HEK293 (cell line): Measurements from ENCODE around the gene SPINK13.

Source experiments
- CTCF ChIA-PET: fragments of 350-600 bp; formaldehyde crosslinking; extraction: SDS; loops from one replicate; lab custom pipeline; 2021; ENCODE audit warnings: antibody characterized with exemption; lab: Yijun Ruan, JAX
- POLR2A ChIA-PET: fragments of 300-600 bp; formaldehyde crosslinking; extraction: SDS; loops from one replicate; lab custom pipeline; 2020; ENCODE audit warnings: antibody characterized with exemption, inconsistent platforms; lab: Yijun Ruan, JAX
- H3K27ac ChIP-seq: fragments of 200-500 bp; sonication (Bioruptor generic); 2 replicates; pipeline ENCODE4 v1.5.1; 2014; ENCODE audit warnings: low read depth, low read length, control low read depth, inconsistent platforms; ENCODE audit errors: extremely low read depth
- H3K36me3 ChIP-seq, 2 experiments: fragments of 200-500 bp in 1 of 2; sonication (Bioruptor generic) in 1 of 2; 1 replicate in 1 of 2; 2 replicates in 1 of 2; pipeline ENCODE4 v1.5.1; 2014 to 2017; ENCODE audit warnings: inconsistent platforms in 2 of 2, low read length in 2 of 2; ENCODE audit not compliant: control insufficient read depth in 2 of 2, insufficient read depth in 1 of 2
- H3K4me1 ChIP-seq: fragments of 200-500 bp; sonication (Bioruptor generic); 2 replicates; pipeline ENCODE4 v1.5.1; 2014; ENCODE audit warnings: mild to moderate bottlenecking, low read length, inconsistent platforms; ENCODE audit not compliant: control insufficient read depth, insufficient read depth
- H3K4me3 ChIP-seq: 2 replicates; pipeline ENCODE4 v1.5.1; 2011; ENCODE audit warnings: low read depth, mild to moderate bottlenecking, control low read depth, low read length, moderate library complexity
- H3K9me3 ChIP-seq: fragments of 200-500 bp; sonication (Bioruptor generic); 2 replicates; pipeline ENCODE4 v1.5.1; 2014; ENCODE audit warnings: low read depth, low read length, inconsistent platforms; ENCODE audit not compliant: control insufficient read depth, insufficient read depth
- GFI1B ChIP-seq: fragments of 450-650 bp; formaldehyde crosslinking; IDR thresholded peaks from 2 replicates; pipeline ENCODE4 v1.5.1; 2016; ENCODE audit warnings: missing biosample characterization, missing genetic modification characterization
- HOXC10 ChIP-seq: sonication (generic); formaldehyde crosslinking; IDR thresholded peaks from 2 replicates; pipeline ENCODE4 v1.8.1; 2023; ENCODE audit warnings: mild to moderate bottlenecking, missing genetic modification reagents
- MZF1 ChIP-seq: fragments of 450-650 bp; formaldehyde crosslinking; IDR thresholded peaks from 2 replicates; pipeline ENCODE4 v1.5.1; 2017; ENCODE audit warnings: missing biosample characterization, missing genetic modification characterization, borderline replicate concordance
- SETDB1 ChIP-seq: IDR thresholded peaks from one replicate; pipeline ENCODE4 v1.6.1; 2017; ENCODE audit warnings: mild to moderate bottlenecking, low read length, moderate library complexity, mixed read lengths; ENCODE audit not compliant: insufficient read length
- TCF7L2 ChIP-seq: IDR thresholded peaks from 2 replicates; pipeline ENCODE4 v1.6.1; 2011; ENCODE audit warnings: low read depth, mild to moderate bottlenecking, inconsistent platforms, low read length, moderate library complexity, borderline replicate concordance
- TRIM28 ChIP-seq: IDR thresholded peaks from 2 replicates; pipeline ENCODE4 v1.6.1; 2011; ENCODE audit warnings: low read length, control low read depth, borderline replicate concordance
- WT1 ChIP-seq: fragments of 450-650 bp; formaldehyde crosslinking; IDR thresholded peaks from 2 replicates; pipeline ENCODE4 v1.5.1; 2016; ENCODE audit warnings: missing biosample characterization, missing genetic modification characterization
- YY1 ChIP-seq: fragments of 450-650 bp; formaldehyde crosslinking; IDR thresholded peaks from 2 replicates; pipeline ENCODE4 v1.5.1; 2018; ENCODE audit warnings: missing biosample characterization, missing genetic modification characterization
- ZBTB20 ChIP-seq: fragments of 450-650 bp; formaldehyde crosslinking; IDR thresholded peaks from 2 replicates; pipeline ENCODE4 v1.5.1; 2016; ENCODE audit warnings: missing biosample characterization, missing genetic modification characterization
- ZBTB48 ChIP-seq: fragments of 450-650 bp; formaldehyde crosslinking; IDR thresholded peaks from 2 replicates; pipeline ENCODE4 v1.5.1; 2016; ENCODE audit warnings: missing biosample characterization, missing genetic modification characterization
- ZFP41 ChIP-seq: fragments of 450-650 bp; formaldehyde crosslinking; IDR thresholded peaks from 2 replicates; pipeline ENCODE4 v1.5.1; 2016; ENCODE audit warnings: missing biosample characterization, missing genetic modification characterization, borderline replicate concordance
- ZNF184 ChIP-seq: fragments of 450-650 bp; IDR thresholded peaks from 2 replicates; pipeline ENCODE4 v1.5.1; 2018; ENCODE audit warnings: missing biosample characterization, mild to moderate bottlenecking, missing genetic modification characterization
- ZNF221 ChIP-seq: fragments of 450-650 bp; formaldehyde crosslinking; IDR thresholded peaks from 2 replicates; pipeline ENCODE4 v1.5.1; 2017; ENCODE audit warnings: missing biosample characterization, missing genetic modification characterization, borderline replicate concordance
- ZNF223 ChIP-seq: fragments of 450-650 bp; formaldehyde crosslinking; IDR thresholded peaks from 2 replicates; pipeline ENCODE4 v1.5.1; 2016; ENCODE audit warnings: missing biosample characterization, missing genetic modification characterization
- ZNF341 ChIP-seq: fragments of 450-650 bp; formaldehyde crosslinking; IDR thresholded peaks from 2 replicates; pipeline ENCODE4; 2016; ENCODE audit warnings: low read depth, missing biosample characterization, missing genetic modification characterization
- ZNF37A ChIP-seq: fragments of 450-650 bp; IDR thresholded peaks from 2 replicates; pipeline ENCODE4 v1.5.1; 2018; ENCODE audit warnings: missing biosample characterization, missing genetic modification characterization
- ZNF423 ChIP-seq: fragments of 450-650 bp; formaldehyde crosslinking; IDR thresholded peaks from 2 replicates; pipeline ENCODE4 v1.5.1; 2016; ENCODE audit warnings: missing biosample characterization, missing genetic modification characterization
- ZNF658 ChIP-seq: fragments of 450-650 bp; formaldehyde crosslinking; IDR thresholded peaks from 2 replicates; pipeline ENCODE4; 2016; ENCODE audit warnings: missing biosample characterization, missing genetic modification characterization
- ZNF843 ChIP-seq: fragments of 450-650 bp; formaldehyde crosslinking; IDR thresholded peaks from 2 replicates; pipeline ENCODE4 v1.5.1; 2016; ENCODE audit warnings: missing biosample characterization, missing genetic modification characterization
- TF ChIP-seq, protein P1 (sequence below): fragments of 450-650 bp; formaldehyde crosslinking; IDR thresholded peaks from 2 replicates; pipeline ENCODE4; 2016; ENCODE audit warnings: missing biosample characterization, missing genetic modification characterization
- TF ChIP-seq, protein P2 (sequence below): fragments of 450-650 bp; formaldehyde crosslinking; IDR thresholded peaks from 2 replicates; pipeline ENCODE4 v1.5.1; 2016; ENCODE audit warnings: missing biosample characterization, missing genetic modification characterization
- TF ChIP-seq, protein P3 (sequence below): fragments of 450-650 bp; formaldehyde crosslinking; IDR thresholded peaks from 2 replicates; pipeline ENCODE4 v1.5.1; 2016; ENCODE audit warnings: missing biosample characterization, missing genetic modification characterization
- TF ChIP-seq, protein P4 (sequence below): fragments of 450-650 bp; formaldehyde crosslinking; conservative IDR thresholded peaks from 2 replicates; pipeline ENCODE4 v1.5.1; 2016; ENCODE audit warnings: low read depth, missing biosample characterization, missing genetic modification characterization

SPINK13 gene

DNA sequence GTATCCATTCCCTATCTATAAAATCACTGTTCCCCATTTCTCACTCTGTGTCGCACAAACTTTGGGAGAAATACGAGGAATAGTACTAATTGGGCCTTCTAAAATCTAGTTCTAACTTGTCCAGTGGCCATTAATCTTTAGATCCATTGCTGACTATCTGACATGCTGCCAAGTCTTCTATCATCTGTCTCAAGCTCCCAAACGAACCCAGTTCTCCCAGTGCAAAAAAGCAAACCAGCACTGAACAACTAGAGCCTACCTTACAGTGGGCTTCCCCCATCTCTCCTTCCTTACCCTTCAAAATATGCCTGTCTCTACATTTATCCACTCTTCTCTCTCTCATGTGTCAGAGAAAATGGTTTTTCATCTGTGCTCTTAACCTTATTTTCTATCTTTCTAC, 40.4 kb downstream of the SPINK13 start:
- H3K4me1 ChIP-seq: no peaks in the 10 kb centered on the region
- H3K36me3 ChIP-seq: no peaks in the 10 kb centered on the region
- no peak overlapping the region for H3K4me3 ChIP-seq
- POLR2A ChIA-PET: no interaction called here
- TF ChIP-seq ZBTB48 (no peak), MZF1 (no peak), SETDB1 (peak; percentile 16), GFI1B (tag by site-specific recombination) (no peak)
- CTCF ChIA-PET: no interaction called here
- no peak overlapping the region for H3K27ac ChIP-seq
- no peaks in the 10 kb centered on the region for H3K9me3 ChIP-seq

DNA sequence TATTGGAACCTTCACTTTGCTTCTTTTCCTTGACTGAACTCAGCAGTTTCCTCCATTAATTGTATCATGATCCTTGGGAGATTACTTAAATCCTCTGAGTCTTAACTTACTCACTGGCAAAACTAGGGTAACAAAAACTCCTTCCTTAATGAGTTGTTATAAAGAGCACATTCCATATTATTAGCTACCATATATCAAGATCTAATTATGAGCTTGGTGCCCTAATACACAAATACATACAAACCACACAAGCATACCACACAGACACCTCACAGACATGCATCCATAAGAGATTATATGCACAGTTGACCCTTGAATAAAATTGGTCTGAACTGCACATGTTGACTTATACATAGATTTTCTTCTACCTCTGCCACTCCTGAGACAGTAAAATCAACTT, 41.2 kb downstream of the SPINK13 start:
- no peaks in the 10 kb centered on the region for H3K9me3 ChIP-seq
- no peak overlapping the region for H3K4me3 ChIP-seq
- no peak for TF ChIP-seq ZFP41 (tag by site-specific recombination)
- no peak for TF ChIP-seq ZNF658 (tag by site-specific recombination)
- TF ChIP-seq ZNF223 (tag by site-specific recombination): no peak
- no peak for TF ChIP-seq ZNF843
- TF ChIP-seq, protein P1, sequence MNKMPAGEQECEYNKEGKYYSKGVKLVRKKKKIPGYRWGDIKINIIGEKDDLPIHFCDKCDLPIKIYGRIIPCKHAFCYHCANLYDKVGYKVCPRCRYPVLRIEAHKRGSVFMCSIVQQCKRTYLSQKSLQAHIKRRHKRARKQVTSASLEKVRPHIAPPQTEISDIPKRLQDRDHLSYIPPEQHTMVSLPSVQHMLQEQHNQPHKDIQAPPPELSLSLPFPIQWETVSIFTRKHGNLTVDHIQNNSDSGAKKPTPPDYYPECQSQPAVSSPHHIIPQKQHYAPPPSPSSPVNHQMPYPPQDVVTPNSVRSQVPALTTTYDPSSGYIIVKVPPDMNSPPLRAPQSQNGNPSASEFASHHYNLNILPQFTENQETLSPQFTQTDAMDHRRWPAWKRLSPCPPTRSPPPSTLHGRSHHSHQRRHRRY (tag by site-specific recombination): no peak
- TF ChIP-seq YY1 (tag by site-specific recombination): no peak
- TF ChIP-seq ZNF221 (tag by site-specific recombination): no peak
- no peak for TF ChIP-seq TCF7L2
- TF ChIP-seq ZBTB20 (tag by site-specific recombination): no peak
- no peak for TF ChIP-seq ZNF423
- no peak for TF ChIP-seq TRIM28
- no peak for TF ChIP-seq ZNF37A (tag by site-specific recombination)
- TF ChIP-seq, protein P2, sequence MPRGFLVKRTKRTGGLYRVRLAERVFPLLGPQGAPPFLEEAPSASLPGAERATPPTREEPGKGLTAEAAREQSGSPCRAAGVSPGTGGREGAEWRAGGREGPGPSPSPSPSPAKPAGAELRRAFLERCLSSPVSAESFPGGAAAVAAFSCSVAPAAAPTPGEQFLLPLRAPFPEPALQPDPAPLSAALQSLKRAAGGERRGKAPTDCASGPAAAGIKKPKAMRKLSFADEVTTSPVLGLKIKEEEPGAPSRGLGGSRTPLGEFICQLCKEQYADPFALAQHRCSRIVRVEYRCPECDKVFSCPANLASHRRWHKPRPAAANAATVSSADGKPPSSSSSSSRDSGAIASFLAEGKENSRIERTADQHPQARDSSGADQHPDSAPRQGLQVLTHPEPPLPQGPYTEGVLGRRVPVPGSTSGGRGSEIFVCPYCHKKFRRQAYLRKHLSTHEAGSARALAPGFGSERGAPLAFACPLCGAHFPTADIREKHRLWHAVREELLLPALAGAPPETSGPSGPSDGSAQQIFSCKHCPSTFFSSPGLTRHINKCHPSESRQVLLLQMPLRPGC (tag by site-specific recombination): no peak
- TF ChIP-seq ZBTB48: no peak
- TF ChIP-seq, protein P3, sequence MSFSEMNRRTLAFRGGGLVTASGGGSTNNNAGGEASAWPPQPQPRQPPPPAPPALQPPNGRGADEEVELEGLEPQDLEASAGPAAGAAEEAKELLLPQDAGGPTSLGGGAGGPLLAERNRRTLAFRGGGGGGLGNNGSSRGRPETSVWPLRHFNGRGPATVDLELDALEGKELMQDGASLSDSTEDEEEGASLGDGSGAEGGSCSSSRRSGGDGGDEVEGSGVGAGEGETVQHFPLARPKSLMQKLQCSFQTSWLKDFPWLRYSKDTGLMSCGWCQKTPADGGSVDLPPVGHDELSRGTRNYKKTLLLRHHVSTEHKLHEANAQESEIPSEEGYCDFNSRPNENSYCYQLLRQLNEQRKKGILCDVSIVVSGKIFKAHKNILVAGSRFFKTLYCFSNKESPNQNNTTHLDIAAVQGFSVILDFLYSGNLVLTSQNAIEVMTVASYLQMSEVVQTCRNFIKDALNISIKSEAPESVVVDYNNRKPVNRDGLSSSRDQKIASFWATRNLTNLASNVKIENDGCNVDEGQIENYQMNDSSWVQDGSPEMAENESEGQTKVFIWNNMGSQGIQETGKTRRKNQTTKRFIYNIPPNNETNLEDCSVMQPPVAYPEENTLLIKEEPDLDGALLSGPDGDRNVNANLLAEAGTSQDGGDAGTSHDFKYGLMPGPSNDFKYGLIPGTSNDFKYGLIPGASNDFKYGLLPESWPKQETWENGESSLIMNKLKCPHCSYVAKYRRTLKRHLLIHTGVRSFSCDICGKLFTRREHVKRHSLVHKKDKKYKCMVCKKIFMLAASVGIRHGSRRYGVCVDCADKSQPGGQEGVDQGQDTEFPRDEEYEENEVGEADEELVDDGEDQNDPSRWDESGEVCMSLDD (tag by site-specific recombination): no peak
- no peak for TF ChIP-seq ZNF341 (tag by site-specific recombination)
- no peak for TF ChIP-seq ZNF184 (tag by site-specific recombination)
- TF ChIP-seq, protein P4, sequence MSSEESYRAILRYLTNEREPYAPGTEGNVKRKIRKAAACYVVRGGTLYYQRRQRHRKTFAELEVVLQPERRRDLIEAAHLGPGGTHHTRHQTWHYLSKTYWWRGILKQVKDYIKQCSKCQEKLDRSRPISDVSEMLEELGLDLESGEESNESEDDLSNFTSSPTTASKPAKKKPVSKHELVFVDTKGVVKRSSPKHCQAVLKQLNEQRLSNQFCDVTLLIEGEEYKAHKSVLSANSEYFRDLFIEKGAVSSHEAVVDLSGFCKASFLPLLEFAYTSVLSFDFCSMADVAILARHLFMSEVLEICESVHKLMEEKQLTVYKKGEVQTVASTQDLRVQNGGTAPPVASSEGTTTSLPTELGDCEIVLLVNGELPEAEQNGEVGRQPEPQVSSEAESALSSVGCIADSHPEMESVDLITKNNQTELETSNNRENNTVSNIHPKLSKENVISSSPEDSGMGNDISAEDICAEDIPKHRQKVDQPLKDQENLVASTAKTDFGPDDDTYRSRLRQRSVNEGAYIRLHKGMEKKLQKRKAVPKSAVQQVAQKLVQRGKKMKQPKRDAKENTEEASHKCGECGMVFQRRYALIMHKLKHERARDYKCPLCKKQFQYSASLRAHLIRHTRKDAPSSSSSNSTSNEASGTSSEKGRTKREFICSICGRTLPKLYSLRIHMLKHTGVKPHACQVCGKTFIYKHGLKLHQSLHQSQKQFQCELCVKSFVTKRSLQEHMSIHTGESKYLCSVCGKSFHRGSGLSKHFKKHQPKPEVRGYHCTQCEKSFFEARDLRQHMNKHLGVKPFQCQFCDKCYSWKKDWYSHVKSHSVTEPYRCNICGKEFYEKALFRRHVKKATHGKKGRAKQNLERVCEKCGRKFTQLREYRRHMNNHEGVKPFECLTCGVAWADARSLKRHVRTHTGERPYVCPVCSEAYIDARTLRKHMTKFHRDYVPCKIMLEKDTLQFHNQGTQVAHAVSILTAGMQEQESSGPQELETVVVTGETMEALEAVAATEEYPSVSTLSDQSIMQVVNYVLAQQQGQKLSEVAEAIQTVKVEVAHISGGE: no peak
- no peak for TF ChIP-seq HOXC10
- TF ChIP-seq WT1: no peak
- POLR2A ChIA-PET: no interaction called here
- no peaks in the 10 kb centered on the region for H3K4me1 ChIP-seq
- H3K36me3 ChIP-seq: no peaks in the 10 kb centered on the region
- CTCF ChIA-PET: no interaction called here
- H3K27ac ChIP-seq: no peak overlapping the region
